ENCODE measurements around the gene RASL11A. TPM values are rescaled to one million over a fixed set of nuclear protein-coding genes. Genes with fewer than 3 reads are reported as not detected.
A peak's percentile ranks its signal among the peaks of the same experiment; 100 is the strongest.
"Not testable (repeated sequence)": the region's sequence is repeated elsewhere in the genome, so short reads cannot be mapped to it uniquely, and the experiment has no call there.

Gene RASL11A
- total RNA-seq, 1 experiment from 2014 or later = 1.9 TPM

DNA sequence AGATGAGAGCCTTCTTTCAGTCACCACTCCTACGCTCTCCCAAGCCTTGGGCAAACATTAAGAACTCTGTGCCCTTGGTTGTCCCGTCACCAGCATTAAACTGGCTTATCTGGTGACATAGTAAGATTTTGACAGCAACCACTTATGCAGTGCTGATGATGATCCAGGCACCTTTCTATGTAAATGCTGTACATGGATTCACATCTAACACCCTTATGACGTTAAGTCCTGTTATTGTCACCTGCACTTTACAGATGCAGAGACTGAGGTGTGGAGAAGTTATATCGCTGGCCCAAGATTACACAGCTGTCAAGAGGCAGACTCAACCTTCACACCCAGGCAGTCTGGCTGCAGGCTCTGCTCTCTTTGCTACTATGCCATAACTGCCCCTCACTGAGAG, 25.0 kb downstream of the RASL11A start:
- Histone ChIP-seq H3K36me3 (no peaks in the 10 kb centered on the region), H3K4me1 (replicated peaks) (no peaks in the 10 kb centered on the region), H3K9me3 (replicated peaks) (no peaks in the 10 kb centered on the region), H3K4me3 (no peak overlapping the region), H3K27me3 (replicated peaks) (no peaks in the 10 kb centered on the region), H3K27ac (no peak overlapping the region)
- DNase-seq (ENCODE audit: low read depth in 1 of 2, low spot score in 2 of 2) = no peak

DNA sequence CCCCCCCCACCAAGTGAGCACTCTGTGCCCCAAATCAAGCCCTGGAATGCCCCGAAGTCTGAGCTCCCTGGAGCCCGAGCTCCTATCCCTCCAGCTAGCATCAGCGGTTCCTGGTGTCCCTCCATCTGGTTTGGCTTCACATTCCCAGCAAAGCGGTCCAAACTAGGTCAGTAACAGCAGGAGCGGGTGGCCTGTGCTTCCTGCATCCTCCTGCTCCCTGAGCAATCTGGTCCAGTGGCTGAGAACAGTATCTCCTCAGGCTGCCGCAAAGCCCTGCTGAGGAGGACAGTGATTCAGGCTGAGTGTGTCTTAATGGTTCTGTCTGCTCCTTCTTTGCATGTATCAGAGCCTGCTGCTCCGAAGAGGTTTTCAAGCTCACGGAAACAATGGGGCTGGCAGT, 25.9 kb downstream of the RASL11A start:
- H3K27ac ChIP-seq = no peak overlapping the region
- H3K4me3 ChIP-seq = no peak overlapping the region
- H3K4me1 ChIP-seq (replicated peaks) = no peaks in the 10 kb centered on the region
- H3K9me3 ChIP-seq (replicated peaks) = no peaks in the 10 kb centered on the region
- H3K36me3 ChIP-seq = no peaks in the 10 kb centered on the region
- no peaks in the 10 kb centered on the region for H3K27me3 ChIP-seq (replicated peaks)
- DNase-seq (ENCODE audit: low read depth in 1 of 2, low spot score in 2 of 2) = no peak

DNA sequence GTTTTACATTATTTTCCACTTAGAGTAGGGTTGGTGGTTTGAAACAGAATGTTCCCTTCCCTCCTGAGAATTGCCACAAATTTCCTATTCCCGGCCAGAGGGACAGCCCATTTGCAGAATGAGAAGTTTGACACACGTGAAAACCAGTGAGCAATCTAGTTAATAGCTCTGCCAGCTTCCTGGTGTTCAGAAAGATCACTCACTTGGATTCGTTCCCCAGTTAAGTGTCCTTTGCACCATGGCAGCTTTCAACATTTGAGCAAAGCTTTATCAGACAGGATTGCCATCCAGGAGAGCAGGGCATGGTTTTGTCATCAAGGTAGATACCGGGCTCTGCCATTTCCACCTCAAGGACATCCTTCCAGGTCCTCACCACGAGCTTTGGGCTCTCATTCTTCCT, 28.2 kb downstream of the RASL11A start:
- Histone ChIP-seq H3K4me1 (replicated peaks) (no peaks in the 10 kb centered on the region), H3K9me3 (replicated peaks) (no peaks in the 10 kb centered on the region), H3K27me3 (replicated peaks) (no peaks in the 10 kb centered on the region)

DNA sequence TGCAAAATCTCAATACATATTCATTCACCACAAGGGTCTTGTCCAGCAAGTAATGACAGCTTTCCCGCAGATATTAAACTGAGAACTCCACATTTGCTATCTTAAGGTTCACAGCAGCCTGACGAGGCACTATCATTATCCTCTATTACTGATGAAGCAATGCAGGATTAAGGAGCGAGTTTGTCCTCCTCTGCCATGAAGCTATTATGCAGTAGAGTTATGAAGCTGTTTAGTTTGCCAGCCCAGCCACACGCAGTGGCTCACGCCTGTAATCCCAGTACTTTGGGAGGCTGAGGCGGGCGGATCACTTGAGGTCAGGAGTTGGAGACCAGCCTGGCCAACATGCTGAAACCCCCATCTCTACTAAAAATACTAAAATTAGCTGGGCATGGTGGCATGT, 29.8 kb downstream of the RASL11A start:
- H3K27me3 ChIP-seq (replicated peaks); DNase-seq (ENCODE audit: low read depth in 1 of 2, low spot score in 2 of 2); H3K4me1 ChIP-seq (replicated peaks); H3K9me3 ChIP-seq (replicated peaks); H3K27ac ChIP-seq; H3K4me3 ChIP-seq; H3K36me3 ChIP-seq: not testable (repeated sequence)

More for the DNA sequence above, 28.2 kb downstream of the RASL11A start:
- H3K4me3 ChIP-seq = no peak overlapping the region
- no peaks in the 10 kb centered on the region for H3K36me3 ChIP-seq
- no peak overlapping the region for H3K27ac ChIP-seq
- no peak for DNase-seq (ENCODE audit: low read depth in 1 of 2, low spot score in 2 of 2)

DNA sequence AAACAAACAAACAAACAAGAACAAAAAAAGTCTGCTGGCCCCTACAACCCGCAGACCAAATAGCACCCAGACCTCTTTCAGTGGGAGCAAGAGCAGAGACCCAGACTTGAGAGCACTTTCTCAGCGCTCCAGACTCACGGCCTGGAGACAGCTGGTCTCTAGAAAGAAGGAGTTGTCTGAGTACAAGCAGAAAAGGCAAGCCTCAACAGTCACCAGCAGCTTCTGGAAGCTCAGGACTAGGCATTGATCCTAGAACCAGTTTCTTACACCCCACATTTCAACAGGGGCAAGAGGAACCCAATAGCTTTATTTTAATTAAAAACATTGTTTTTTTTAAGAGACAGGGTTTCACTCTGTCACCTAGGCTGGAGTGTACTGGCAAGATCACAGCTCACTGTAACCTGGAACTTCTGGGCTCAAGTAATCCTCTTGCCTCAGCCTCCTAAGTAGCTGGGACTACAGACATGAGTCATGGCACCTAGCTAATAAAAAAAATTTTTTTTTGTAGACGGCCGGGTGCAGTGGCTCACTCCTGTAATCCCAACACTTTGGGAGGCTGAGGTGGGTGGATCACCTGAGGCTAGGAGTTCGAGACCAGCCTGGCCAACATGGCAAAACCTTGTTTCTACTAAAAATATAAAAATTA, 30.4 kb downstream of the RASL11A start:
- Histone ChIP-seq H3K4me3 (no peak overlapping the region), H3K4me1 (replicated peaks) (no peaks in the 10 kb centered on the region), H3K9me3 (replicated peaks) (no peaks in the 10 kb centered on the region), H3K27me3 (replicated peaks) (no peaks in the 10 kb centered on the region), H3K27ac (no peak overlapping the region), H3K36me3 (no peaks in the 10 kb centered on the region)
- DNase-seq (ENCODE audit: low read depth in 1 of 2, low spot score in 2 of 2) = no peak

DNA sequence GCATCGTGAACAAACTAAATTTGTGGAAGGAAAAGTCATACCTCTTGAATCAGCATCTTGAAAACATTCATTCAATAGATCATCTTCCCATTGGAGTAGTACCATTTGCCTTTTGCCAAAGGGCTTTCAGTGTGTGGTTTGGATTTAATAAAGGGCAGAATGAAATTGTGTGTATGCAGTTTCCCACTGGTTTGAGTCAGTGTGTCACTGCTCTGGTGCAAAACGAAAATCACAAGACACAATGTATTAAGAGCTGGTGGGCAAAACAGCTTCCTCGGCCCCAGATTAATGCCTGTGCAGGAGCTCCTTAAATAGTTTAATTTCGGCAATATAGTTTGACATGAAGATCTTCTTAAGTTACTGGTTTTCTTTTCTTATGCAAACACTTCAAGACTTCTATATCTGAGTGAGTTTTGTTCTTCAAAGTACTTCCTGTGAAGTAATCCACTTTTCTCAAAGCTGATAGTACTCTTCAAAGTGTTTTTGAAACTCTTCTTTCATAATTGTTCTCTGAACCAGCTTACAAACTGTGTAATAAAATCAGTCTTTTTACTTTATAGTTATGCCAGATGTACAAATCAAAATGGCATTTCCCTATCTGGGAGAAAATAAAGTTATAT, 32.1 kb downstream of the RASL11A start:
- Histone ChIP-seq H3K4me3 (no peak overlapping the region), H3K9me3 (replicated peaks) (no peaks in the 10 kb centered on the region), H3K27ac (no peak overlapping the region), H3K4me1 (replicated peaks) (no peaks in the 10 kb centered on the region), H3K36me3 (no peaks in the 10 kb centered on the region), H3K27me3 (replicated peaks) (no peaks in the 10 kb centered on the region)
- DNase-seq (ENCODE audit: low read depth in 1 of 2, low spot score in 2 of 2) = no peak

DNA sequence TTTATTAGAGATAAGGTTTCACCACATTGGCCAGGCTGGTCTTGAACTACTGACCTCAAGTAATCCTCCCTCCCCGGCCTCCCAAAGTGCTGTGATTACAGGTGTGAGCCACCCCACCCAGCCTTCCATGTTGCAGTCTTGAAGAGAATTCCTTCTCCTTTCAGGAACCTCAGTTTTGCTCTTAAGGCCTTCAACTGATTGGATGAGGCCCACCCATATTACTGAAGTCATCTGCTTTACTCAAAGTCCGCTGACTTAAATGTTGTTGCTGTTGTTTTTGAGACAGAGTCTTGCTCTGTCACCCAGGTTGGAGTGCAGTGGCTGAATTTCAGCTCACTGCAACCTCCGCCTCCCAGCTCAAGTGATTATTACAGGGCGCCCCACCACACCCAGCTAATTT, 33.5 kb downstream of the RASL11A start:
- Histone ChIP-seq H3K9me3 (replicated peaks) (no peaks in the 10 kb centered on the region), H3K36me3 (no peaks in the 10 kb centered on the region), H3K4me1 (replicated peaks) (peaks cover 1% of the 10 kb centered on the region; the same call in 1 of the 2 replicates), H3K4me3 (no peak overlapping the region), H3K27ac (no peak overlapping the region), H3K27me3 (replicated peaks) (no peaks in the 10 kb centered on the region)
- no peak for DNase-seq (ENCODE audit: low read depth in 1 of 2, low spot score in 2 of 2)

DNA sequence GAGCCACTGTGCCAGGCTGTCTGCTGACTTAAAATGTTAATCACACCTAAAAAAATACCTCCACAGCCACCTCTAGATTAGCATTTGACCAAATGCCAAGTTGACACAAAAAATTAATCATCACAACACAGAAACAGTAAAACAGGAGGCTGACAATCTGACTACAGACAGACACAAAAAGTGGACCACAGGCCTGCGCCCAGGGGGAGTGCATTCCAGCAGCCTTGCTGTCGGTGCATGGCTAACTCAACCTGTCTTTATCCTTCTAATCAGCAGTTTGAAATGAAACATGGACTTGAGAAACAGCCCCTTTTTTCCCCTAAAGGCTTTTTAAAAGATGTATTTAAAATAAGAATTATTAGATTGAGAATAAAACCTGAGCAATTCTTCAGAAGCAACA, 34.0 kb downstream of the RASL11A start:
- peaks cover 6% of the 10 kb centered on the region for H3K4me1 ChIP-seq (replicated peaks)

DNA sequence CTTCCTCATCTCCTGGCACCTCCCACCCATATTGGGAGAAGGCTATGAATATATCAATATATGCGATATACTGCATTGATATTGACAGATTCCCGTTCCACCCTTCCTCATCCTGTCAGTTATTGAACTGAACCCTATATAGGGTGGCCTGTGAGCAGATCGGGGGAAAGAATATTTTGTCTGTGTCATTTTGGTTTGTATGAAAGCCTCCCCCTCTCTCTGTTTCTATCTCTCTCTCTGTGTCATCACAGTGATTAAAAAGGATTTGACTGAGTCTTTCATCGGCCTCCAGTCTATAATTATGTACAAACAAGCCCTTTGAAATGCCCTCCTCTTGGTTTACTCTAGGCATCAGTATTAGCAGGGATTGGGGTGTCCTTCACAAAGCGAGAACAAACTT, 35.7 kb downstream of the RASL11A start:
- no peaks in the 10 kb centered on the region for H3K9me3 ChIP-seq (replicated peaks)
- DNase-seq (ENCODE audit: low read depth in 1 of 2, low spot score in 2 of 2) = no peak
- H3K27ac ChIP-seq = no peak overlapping the region
- H3K27me3 ChIP-seq (replicated peaks) = no peaks in the 10 kb centered on the region
- H3K4me3 ChIP-seq = no peak overlapping the region
- no peaks in the 10 kb centered on the region for H3K36me3 ChIP-seq
- peaks cover 20% of the 10 kb centered on the region for H3K4me1 ChIP-seq (replicated peaks)

More for the DNA sequence above, 34.0 kb downstream of the RASL11A start:
- Histone ChIP-seq H3K27ac (no peak overlapping the region), H3K4me3 (no peak overlapping the region), H3K9me3 (replicated peaks) (no peaks in the 10 kb centered on the region), H3K27me3 (replicated peaks) (no peaks in the 10 kb centered on the region), H3K36me3 (no peaks in the 10 kb centered on the region)
- DNase-seq (ENCODE audit: low read depth in 1 of 2, low spot score in 2 of 2) = no peak

DNA sequence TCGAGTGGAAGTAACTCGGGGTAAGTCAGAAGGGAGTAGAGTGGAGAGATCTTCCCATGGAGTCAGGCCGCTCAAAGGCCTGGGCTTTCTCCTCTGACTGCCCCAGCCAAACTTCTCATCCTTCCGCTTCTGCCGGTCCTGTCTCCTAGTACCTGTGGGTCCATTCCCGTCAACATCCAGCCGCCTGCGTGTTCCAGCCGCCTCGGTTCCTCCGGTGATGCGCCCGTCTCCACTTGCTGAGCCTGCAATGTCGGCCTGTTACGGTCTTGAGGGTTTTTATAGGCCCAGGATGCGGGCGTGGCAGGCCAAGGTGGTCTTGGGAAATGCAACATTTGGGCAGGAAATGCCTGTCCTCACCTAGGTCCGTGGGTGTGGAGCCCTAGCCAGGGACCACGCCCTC, 38.3 kb downstream of the RASL11A start:
- H3K27me3 ChIP-seq (replicated peaks) = no peaks in the 10 kb centered on the region
- DNase-seq (ENCODE audit: low read depth in 1 of 2, low spot score in 2 of 2) = no peak
- no peak overlapping the region for H3K4me3 ChIP-seq
- peaks cover 40% of the 10 kb centered on the region for H3K4me1 ChIP-seq (replicated peaks)
- no peaks in the 10 kb centered on the region for H3K9me3 ChIP-seq (replicated peaks)
- H3K36me3 ChIP-seq = no peaks in the 10 kb centered on the region
- no peak overlapping the region for H3K27ac ChIP-seq

DNA sequence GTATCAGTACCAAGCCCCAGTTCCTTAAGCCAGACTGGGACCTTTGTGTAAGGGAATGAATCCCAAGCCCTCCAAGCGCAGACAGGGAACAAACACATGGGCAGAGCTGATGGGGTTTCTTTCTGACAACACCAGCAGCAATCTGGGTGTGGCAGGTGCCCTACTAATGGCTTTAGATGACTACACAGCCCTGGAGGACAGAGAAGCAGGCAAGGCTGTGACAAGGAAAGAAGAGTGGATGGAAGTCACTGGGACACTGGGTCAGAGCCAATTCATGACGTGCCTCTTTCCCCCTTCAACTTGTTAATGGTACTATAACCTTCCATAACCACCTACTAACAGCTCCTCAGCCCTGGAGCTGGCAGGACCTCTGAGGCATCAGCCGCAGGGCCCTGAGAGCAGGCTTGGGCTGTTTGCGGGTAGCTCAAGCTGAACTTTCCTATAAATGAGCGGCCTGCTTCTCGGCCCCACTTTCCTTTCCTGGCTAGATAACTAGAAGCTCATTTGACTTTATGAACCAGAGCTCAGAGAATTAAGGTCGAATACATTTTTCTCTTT, 38.9 kb downstream of the RASL11A start:
- H3K27ac ChIP-seq = no peak overlapping the region
- DNase-seq (ENCODE audit: low read depth in 1 of 2, low spot score in 2 of 2) = no peak
- no peaks in the 10 kb centered on the region for H3K36me3 ChIP-seq
- H3K4me1 ChIP-seq (replicated peaks) = peaks cover 41% of the 10 kb centered on the region
- H3K4me3 ChIP-seq = no peak overlapping the region
- H3K9me3 ChIP-seq (replicated peaks) = no peaks in the 10 kb centered on the region
- H3K27me3 ChIP-seq (replicated peaks) = no peaks in the 10 kb centered on the region

DNA sequence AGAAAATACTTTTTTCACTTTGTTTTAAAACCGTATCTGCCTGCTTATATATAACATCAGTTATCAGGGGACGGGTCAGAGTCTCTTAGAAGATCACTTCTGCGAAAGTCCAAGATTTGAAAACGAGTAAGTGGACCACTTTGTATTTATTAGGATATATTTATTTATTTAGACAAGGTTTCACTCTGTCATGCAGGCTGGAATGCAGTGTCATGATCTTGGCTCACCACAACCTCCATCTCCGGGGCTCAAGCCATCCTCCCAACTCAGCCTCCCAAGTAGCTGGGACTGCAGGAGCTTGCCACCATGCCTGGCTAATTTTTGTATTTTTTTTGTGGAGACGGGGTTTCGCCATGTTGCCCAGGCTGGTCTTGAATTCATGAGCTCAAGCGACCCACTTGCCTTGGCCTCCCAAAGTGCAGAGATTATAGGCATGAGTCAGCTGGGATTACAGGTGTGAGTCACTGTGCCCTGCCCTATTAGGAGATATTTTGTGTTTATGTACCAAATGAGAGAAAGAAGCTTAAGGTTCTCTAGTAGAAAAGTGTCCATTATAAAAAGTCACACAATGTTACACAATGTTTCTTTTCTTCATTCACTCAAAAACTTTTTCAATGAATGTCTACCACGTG, 39.5 kb downstream of the RASL11A start:
- no peaks in the 10 kb centered on the region for H3K36me3 ChIP-seq
- DNase-seq (ENCODE audit: low read depth in 1 of 2, low spot score in 2 of 2) = peak; percentile 56 to 62
- H3K4me1 ChIP-seq (replicated peaks) = peaks cover 41% of the 10 kb centered on the region

DNA sequence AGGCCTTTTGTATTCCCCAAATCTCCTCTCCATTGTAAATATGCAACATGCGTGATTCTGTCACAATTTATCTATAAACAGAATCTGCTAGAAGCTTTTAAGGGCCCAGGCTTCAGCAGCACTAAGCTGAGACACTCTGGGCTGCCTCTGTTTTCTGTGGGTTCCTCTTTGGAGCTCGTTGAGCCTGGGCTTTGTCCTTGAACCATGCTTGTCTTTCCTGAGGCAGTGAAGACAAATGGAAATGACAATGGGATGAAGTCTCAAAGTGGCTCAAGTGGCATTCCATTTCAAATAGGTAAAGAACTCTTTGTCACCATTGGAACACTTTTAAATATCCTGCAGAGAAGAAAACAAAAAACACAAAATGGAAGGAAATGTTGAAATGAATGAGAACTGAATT, 40.3 kb downstream of the RASL11A start:
- no peak for DNase-seq (ENCODE audit: low read depth in 1 of 2, low spot score in 2 of 2)
- H3K4me3 ChIP-seq = no peak overlapping the region
- H3K27ac ChIP-seq = no peak overlapping the region
- no peaks in the 10 kb centered on the region for H3K36me3 ChIP-seq
- H3K4me1 ChIP-seq (replicated peaks) = peaks cover 41% of the 10 kb centered on the region
- H3K9me3 ChIP-seq (replicated peaks) = no peaks in the 10 kb centered on the region
- H3K27me3 ChIP-seq (replicated peaks) = no peaks in the 10 kb centered on the region

More for the DNA sequence above, 39.5 kb downstream of the RASL11A start:
- Histone ChIP-seq H3K9me3 (replicated peaks) (no peaks in the 10 kb centered on the region), H3K4me3 (no peak overlapping the region), H3K27ac (no peak overlapping the region), H3K27me3 (replicated peaks) (no peaks in the 10 kb centered on the region)

DNA sequence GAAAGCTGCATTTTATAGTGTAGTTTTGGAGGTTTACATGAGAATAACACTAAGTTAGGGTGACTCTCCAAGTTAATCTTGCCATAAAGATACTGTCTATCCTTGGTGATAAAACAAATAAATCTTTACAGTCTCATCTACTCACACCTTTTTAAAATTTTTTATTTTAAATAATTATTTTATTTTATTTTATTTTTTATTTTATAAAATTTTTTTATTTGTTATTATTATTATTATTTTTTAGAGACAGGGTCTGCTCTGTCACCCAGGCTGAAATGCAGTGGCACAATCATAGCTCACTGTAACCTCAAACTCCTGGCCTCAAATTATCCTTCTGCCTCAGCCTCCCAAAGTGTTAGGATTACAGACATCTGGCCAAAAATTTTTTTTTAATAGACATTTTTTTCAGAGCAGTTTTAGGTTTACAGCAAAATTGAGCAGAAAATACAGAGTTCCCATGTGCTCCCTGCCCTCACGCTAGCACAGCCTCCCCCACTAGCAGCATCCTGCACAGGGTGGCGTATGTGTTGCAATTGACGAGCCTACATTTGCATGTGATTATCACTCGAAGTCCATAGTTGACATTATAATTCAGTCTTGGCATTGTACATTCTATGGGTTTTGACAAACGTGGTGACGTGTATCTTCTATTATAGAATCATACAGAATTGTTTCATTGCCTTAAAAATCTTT, 41.0 kb downstream of the RASL11A start:
- Histone ChIP-seq H3K4me1 (replicated peaks) (peaks cover 41% of the 10 kb centered on the region), H3K9me3 (replicated peaks) (no peaks in the 10 kb centered on the region), H3K27ac (no peak overlapping the region), H3K36me3 (no peaks in the 10 kb centered on the region), H3K4me3 (no peak overlapping the region), H3K27me3 (replicated peaks) (no peaks in the 10 kb centered on the region)
- no peak for DNase-seq (ENCODE audit: low read depth in 1 of 2, low spot score in 2 of 2)

Measured in SJSA1 (cell line).